SK-N-SH treated with all-trans-retinoic acid at 6 μM for 48 hours (cell line): ENCODE measurements around the gene ZNF778.
"Not testable (repeated sequence)": the region's sequence is repeated elsewhere in the genome, so short reads cannot be mapped to it uniquely, and the experiment has no call there.

Experiments used
- ATAC-seq: fragments of 200-7000 bp; cut with Tn5 transposase; 3 replicates; pipeline ENCODE4 v1.9.1; 2020; ENCODE audit warnings: mild to moderate bottlenecking, moderate library complexity
- ARNTL ChIP-seq: fragments of 450-650 bp; formaldehyde crosslinking; IDR thresholded peaks from 2 replicates; pipeline ENCODE4 v1.5.0; 2020; ENCODE audit warnings: low read depth, mild to moderate bottlenecking, moderate library complexity, borderline replicate concordance
- BACH2 ChIP-seq: fragments of 250-450 bp; sonication (Bioruptor Pico); IDR thresholded peaks from 2 replicates; pipeline ENCODE4 v1.9.0; 2021; ENCODE audit warnings: mild to moderate bottlenecking, borderline replicate concordance
- CREB5 ChIP-seq: fragments of 250-450 bp; sonication (Bioruptor Pico); IDR thresholded peaks from 2 replicates; pipeline ENCODE4 v1.5.1; 2020; ENCODE audit warnings: low read depth, mild to moderate bottlenecking, moderate library complexity
- CSDC2 ChIP-seq: fragments of 250-450 bp; sonication (Bioruptor Pico); IDR thresholded peaks from 2 replicates; pipeline ENCODE4 v1.5.0; 2020; ENCODE audit warnings: mild to moderate bottlenecking, moderate library complexity
- GLIS3 ChIP-seq: fragments of 250-450 bp; sonication (Bioruptor Pico); IDR thresholded peaks from 2 replicates; pipeline ENCODE4 v1.5.0; 2020; ENCODE audit warnings: mild to moderate bottlenecking, moderate library complexity
- OSR1 ChIP-seq: fragments of 250-450 bp; sonication (Bioruptor Pico); IDR thresholded peaks from 2 replicates; pipeline ENCODE4 v1.8.0; 2022; ENCODE audit warnings: moderate library complexity, mild to moderate bottlenecking, inconsistent platforms
- PATZ1 ChIP-seq: fragments of 250-450 bp; sonication (Bioruptor Pico); IDR thresholded peaks from 2 replicates; pipeline ENCODE4 v1.8.0; 2020; ENCODE audit warnings: mild to moderate bottlenecking, moderate library complexity, borderline replicate concordance
- PPARA ChIP-seq: fragments of 250-450 bp; sonication (Bioruptor Pico); IDR thresholded peaks from 2 replicates; pipeline ENCODE4 v1.5.0; 2020; ENCODE audit warnings: mild to moderate bottlenecking, borderline replicate concordance
- RARB ChIP-seq: fragments of 250-450 bp; sonication (Bioruptor Pico); IDR thresholded peaks from 2 replicates; pipeline ENCODE4 v1.8.0; 2021; ENCODE audit warnings: mild to moderate bottlenecking, moderate library complexity
- SNAI2 ChIP-seq: fragments of 250-450 bp; sonication (Bioruptor Pico); IDR thresholded peaks from 2 replicates; pipeline ENCODE4 v1.5.0; 2020; ENCODE audit warnings: mild to moderate bottlenecking, moderate library complexity
- TOX ChIP-seq: fragments of 250-450 bp; sonication (Bioruptor Pico); IDR thresholded peaks from 2 replicates; pipeline ENCODE4 v1.8.0; 2021; ENCODE audit warnings: mild to moderate bottlenecking, moderate library complexity, borderline replicate concordance
- ZNF8 ChIP-seq: fragments of 450-650 bp; formaldehyde crosslinking; IDR thresholded peaks from 2 replicates; pipeline ENCODE4 v1.5.0; 2020; ENCODE audit warnings: mild to moderate bottlenecking, moderate library complexity
- TF ChIP-seq, protein P1 (sequence below): fragments of 250-450 bp; sonication (Bioruptor Pico); IDR thresholded peaks from 2 replicates; pipeline ENCODE4 v1.5.1; 2021; ENCODE audit warnings: mild to moderate bottlenecking, moderate library complexity
- TF ChIP-seq, protein P2 (sequence below): fragments of 250-450 bp; sonication (Bioruptor Pico); IDR thresholded peaks from 2 replicates; pipeline ENCODE4 v1.5.0; 2020; ENCODE audit warnings: mild to moderate bottlenecking, moderate library complexity

ZNF778 gene

DNA sequence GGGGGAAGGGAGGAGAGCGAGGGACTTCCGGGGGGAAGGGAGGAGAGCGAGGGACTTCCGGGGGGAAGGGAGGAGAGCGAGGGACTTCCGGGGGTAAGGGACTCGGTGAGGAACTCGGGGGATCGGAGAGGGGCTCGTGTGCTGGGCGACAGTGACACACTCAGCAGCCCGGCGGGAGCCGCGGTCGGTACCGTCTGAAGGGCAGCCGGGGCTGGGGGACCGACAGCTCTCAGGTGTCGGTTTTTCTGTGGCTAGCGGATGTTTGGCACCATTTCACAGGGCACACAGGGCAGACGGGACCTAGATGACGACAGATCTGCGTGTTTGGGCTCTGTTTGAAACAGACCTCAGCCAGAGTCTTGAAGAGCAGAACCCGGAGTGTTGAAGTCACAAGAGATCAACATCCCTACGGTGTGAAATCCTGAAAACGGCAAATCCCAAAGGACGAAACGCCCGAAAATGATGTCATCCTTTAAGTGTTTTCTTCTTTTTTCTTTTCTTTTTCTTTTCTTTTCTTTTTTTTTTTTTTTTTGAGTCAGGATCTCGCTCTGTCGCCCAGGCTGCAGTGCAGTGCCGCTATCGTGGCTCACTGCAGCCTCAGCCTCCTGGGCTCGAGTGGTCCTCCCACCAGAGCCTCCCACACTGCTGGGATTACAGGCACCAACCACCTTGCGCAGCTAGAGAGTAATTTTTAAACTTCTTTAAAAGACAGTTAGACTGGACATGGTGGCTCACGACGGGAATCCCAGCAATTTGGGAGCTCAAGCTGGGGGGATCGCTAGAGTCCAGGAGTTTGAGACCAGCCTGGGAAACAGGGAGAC lies 23.9 kb downstream of the ZNF778 start (continued):
- TF ChIP-seq PATZ1 (CRISPR knock-in tag) (no peak), OSR1 (CRISPR knock-in tag) (no peak), ZNF8 (CRISPR knock-in tag) (no peak)
- TF ChIP-seq, all 23 proteins: peak for 2

GRCh38 chr16:89242795-89243200 lies 25.3 kb downstream of the ZNF778 start:
- no peak for ATAC-seq
- TF ChIP-seq CSDC2 (CRISPR knock-in tag) (no peak), RARB (CRISPR knock-in tag) (no peak)
- TF ChIP-seq, protein P1, sequence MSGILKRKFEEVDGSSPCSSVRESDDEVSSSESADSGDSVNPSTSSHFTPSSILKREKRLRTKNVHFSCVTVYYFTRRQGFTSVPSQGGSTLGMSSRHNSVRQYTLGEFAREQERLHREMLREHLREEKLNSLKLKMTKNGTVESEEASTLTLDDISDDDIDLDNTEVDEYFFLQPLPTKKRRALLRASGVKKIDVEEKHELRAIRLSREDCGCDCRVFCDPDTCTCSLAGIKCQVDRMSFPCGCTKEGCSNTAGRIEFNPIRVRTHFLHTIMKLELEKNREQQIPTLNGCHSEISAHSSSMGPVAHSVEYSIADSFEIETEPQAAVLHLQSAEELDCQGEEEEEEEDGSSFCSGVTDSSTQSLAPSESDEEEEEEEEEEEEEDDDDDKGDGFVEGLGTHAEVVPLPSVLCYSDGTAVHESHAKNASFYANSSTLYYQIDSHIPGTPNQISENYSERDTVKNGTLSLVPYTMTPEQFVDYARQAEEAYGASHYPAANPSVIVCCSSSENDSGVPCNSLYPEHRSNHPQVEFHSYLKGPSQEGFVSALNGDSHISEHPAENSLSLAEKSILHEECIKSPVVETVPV (CRISPR knock-in tag) = no peak
- TF ChIP-seq, protein P2, sequence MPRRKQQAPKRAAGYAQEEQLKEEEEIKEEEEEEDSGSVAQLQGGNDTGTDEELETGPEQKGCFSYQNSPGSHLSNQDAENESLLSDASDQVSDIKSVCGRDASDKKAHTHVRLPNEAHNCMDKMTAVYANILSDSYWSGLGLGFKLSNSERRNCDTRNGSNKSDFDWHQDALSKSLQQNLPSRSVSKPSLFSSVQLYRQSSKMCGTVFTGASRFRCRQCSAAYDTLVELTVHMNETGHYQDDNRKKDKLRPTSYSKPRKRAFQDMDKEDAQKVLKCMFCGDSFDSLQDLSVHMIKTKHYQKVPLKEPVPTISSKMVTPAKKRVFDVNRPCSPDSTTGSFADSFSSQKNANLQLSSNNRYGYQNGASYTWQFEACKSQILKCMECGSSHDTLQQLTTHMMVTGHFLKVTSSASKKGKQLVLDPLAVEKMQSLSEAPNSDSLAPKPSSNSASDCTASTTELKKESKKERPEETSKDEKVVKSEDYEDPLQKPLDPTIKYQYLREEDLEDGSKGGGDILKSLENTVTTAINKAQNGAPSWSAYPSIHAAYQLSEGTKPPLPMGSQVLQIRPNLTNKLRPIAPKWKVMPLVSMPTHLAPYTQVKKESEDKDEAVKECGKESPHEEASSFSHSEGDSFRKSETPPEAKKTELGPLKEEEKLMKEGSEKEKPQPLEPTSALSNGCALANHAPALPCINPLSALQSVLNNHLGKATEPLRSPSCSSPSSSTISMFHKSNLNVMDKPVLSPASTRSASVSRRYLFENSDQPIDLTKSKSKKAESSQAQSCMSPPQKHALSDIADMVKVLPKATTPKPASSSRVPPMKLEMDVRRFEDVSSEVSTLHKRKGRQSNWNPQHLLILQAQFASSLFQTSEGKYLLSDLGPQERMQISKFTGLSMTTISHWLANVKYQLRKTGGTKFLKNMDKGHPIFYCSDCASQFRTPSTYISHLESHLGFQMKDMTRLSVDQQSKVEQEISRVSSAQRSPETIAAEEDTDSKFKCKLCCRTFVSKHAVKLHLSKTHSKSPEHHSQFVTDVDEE (CRISPR knock-in tag) = no peak
- TF ChIP-seq, all 23 proteins: peak for 0

DNA sequence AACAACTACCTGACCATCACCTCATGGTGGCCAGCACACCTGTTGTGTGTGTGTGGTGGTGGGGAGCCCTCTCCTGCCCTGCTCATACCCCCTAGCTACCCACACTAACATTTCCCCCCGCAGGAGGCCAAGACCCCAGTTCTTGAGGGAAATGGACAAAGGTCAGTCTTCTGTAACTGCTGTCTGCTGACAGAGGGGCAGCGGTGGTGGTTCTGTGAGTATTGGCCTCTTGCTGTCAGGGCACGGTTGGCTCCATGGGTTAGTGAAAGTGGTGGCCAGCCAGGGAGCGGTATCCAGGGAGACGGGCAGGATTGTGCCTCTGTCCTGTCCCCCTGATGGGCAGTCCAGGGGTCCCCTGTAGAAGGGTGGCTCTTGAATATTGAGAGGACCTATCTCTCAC lies 26.2 kb downstream of the ZNF778 start:
- TF ChIP-seq CSDC2 (CRISPR knock-in tag) (no peak), PATZ1 (CRISPR knock-in tag) (no peak), BACH2 (CRISPR knock-in tag) (no peak), GLIS3 (CRISPR knock-in tag) (no peak), ZNF8 (CRISPR knock-in tag) (no peak), ARNTL (no peak), TOX (CRISPR knock-in tag) (no peak), SNAI2 (CRISPR knock-in tag) (no peak), RARB (CRISPR knock-in tag) (no peak), CREB5 (CRISPR knock-in tag) (no peak), OSR1 (CRISPR knock-in tag) (no peak), PPARA (CRISPR knock-in tag) (no peak)
- TF ChIP-seq, protein P2 (CRISPR knock-in tag) = no peak
- no peak for ATAC-seq

DNA sequence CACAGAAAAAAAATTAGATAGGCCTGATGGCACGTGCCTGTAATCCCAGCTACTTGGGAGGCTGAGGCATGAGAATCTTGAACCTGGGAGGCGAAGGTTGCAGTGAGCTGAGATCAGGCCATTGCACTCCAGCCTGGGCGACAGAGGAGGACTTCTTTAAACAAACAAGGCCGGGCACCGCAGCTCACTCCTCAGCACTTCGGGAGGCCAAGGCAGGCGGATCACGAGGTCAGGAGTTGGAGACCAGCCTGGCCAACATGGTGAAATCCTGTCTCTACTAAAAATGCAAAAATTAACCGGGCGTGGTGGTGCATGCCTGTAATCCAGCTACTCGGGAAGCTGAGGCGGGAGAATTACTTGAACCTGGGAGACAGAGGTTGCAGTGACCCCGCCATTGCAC lies 26.8 kb downstream of the ZNF778 start:
- ATAC-seq = not testable (repeated sequence)
